Muscle layer of duodenum (tissue), 2 donors: ENCODE measurements around the gene CT45A8.
"Not testable (repeated sequence)": the region's sequence is repeated elsewhere in the genome, so short reads cannot be mapped to it uniquely, and the experiment has no call there.

Experiments used
- H3K27ac ChIP-seq: one replicate; pipeline ENCODE4 v1.7.0; 2013; ENCODE audit warnings: mild to moderate bottlenecking, low read length
- H3K27me3 ChIP-seq: one replicate; pipeline ENCODE4 v1.7.0; 2013; ENCODE audit warnings: low read depth, mild to moderate bottlenecking, control low read depth, low read length
- H3K36me3 ChIP-seq, 2 donors: one replicate each; pipeline ENCODE4 v1.7.0; 2013; ENCODE audit warnings: low read length in 2 of 2, control low read depth in 1 of 2, mild to moderate bottlenecking in 1 of 2; ENCODE audit not compliant: insufficient read depth in 2 of 2, control insufficient read depth in 1 of 2
- H3K4me1 ChIP-seq, 2 donors: one replicate each; pipeline ENCODE4 v1.7.0; 2013; ENCODE audit warnings: low read length in 2 of 2, mild to moderate bottlenecking in 2 of 2, control low read depth in 1 of 2, moderate library complexity in 1 of 2; ENCODE audit not compliant: insufficient read depth in 2 of 2, control insufficient read depth in 1 of 2
- H3K4me3 ChIP-seq, 2 donors: one replicate each; pipeline ENCODE4 v1.7.0; 2013; ENCODE audit warnings: low read length in 2 of 2, low read depth in 1 of 2, mild to moderate bottlenecking in 1 of 2
- H3K9me3 ChIP-seq, 2 donors: one replicate each; pipeline ENCODE4 v1.7.0; 2013; ENCODE audit warnings: low read length in 2 of 2, control low read depth in 1 of 2, mild to moderate bottlenecking in 1 of 2; ENCODE audit not compliant: control insufficient read depth in 1 of 2
- donor health status: healthy.

The CT45A8 gene

GRCh38 chrX:135854438-135854837 is at the start of gene CT45A8:
CT45A8 (minus strand) TSS chrX:135854538; CDS start chrX:135850783, 3,755 bp downstream.
- not testable (repeated sequence) for H3K27ac ChIP-seq, H3K27me3 ChIP-seq, H3K4me3 ChIP-seq, H3K36me3 ChIP-seq, H3K9me3 ChIP-seq, H3K4me1 ChIP-seq

- no peak within 1 kb of the TSS for H3K4me3 ChIP-seq
- H3K4me1 ChIP-seq = no peaks in the 10 kb centered on the region
- H3K27me3 ChIP-seq = no peaks in the 10 kb centered on the region
- no peaks in the 10 kb centered on the region for H3K9me3 ChIP-seq
- H3K36me3 ChIP-seq = no peaks in the 10 kb centered on the region
- H3K27ac ChIP-seq = no peak within 1 kb of the TSS
These were observed 39.0 kb upstream of the CT45A8 start, which contains the start of the genes CT45A10 and SAGE1 for GRCh38 chrX:135893294-135893817. CT45A10 (minus strand) TSS chrX:135893444; CDS start chrX:135885344, 8,100 bp downstream. SAGE1 (plus strand) TSS chrX:135893716; CDS start chrX:135896243, 2,527 bp downstream.

- Histone ChIP-seq H3K4me3 (no peak overlapping the region), H3K27me3 (no peaks in the 10 kb centered on the region)
These were observed 38.4 kb upstream of the CT45A8 start for GRCh38 chrX:135892781-135893180.

GRCh38 chrX:135890087-135890585 is 35.8 kb upstream of the CT45A8 start:
- no peak overlapping the region for H3K27ac ChIP-seq
- no peaks in the 10 kb centered on the region for H3K36me3 ChIP-seq
- no peak overlapping the region for H3K4me3 ChIP-seq
- no peaks in the 10 kb centered on the region for H3K27me3 ChIP-seq
- no peaks in the 10 kb centered on the region for H3K4me1 ChIP-seq
- no peaks in the 10 kb centered on the region for H3K9me3 ChIP-seq

More at GRCh38 chrX:135892781-135893180, 38.4 kb upstream of the CT45A8 start:
- no peaks in the 10 kb centered on the region for H3K36me3 ChIP-seq
- no peaks in the 10 kb centered on the region for H3K9me3 ChIP-seq
- H3K27ac ChIP-seq = no peak overlapping the region
- no peaks in the 10 kb centered on the region for H3K4me1 ChIP-seq

- H3K27me3 ChIP-seq, H3K36me3 ChIP-seq, H3K9me3 ChIP-seq, H3K4me1 ChIP-seq, H3K27ac ChIP-seq, H3K4me3 ChIP-seq: not testable (repeated sequence)
These were observed 34.6 kb upstream of the CT45A8 start for GRCh38 chrX:135888976-135889375.

- not testable (repeated sequence) for H3K9me3 ChIP-seq, H3K4me1 ChIP-seq, H3K4me3 ChIP-seq, H3K27me3 ChIP-seq, H3K36me3 ChIP-seq, H3K27ac ChIP-seq
These were observed 33.9 kb upstream of the CT45A8 start for GRCh38 chrX:135888230-135888629.

GRCh38 chrX:135882741-135883140 is 28.4 kb upstream of the CT45A8 start:
- H3K4me1 ChIP-seq, H3K27me3 ChIP-seq, H3K4me3 ChIP-seq, H3K36me3 ChIP-seq, H3K9me3 ChIP-seq, H3K27ac ChIP-seq: not testable (repeated sequence)

GRCh38 chrX:135871712-135872111 is 17.4 kb upstream of the CT45A8 start, which contains the start of gene CT45A9:
CT45A9 (minus strand) TSS chrX:135871812; CDS start chrX:135868061, 3,751 bp downstream.
- H3K4me1 ChIP-seq, H3K27ac ChIP-seq, H3K4me3 ChIP-seq, H3K36me3 ChIP-seq, H3K9me3 ChIP-seq, H3K27me3 ChIP-seq: not testable (repeated sequence)

GRCh38 chrX:135837180-135837579 is 17.2 kb downstream of the CT45A8 start, which contains the start of gene CT45A7:
CT45A7 (minus strand) TSS chrX:135837280; CDS start chrX:135833533, 3,747 bp downstream.
- not testable (repeated sequence) for H3K4me1 ChIP-seq, H3K4me3 ChIP-seq

GRCh38 chrX:135819912-135820311 is 34.4 kb downstream of the CT45A8 start, which contains the start of gene CT45A2:
CT45A2 (minus strand) TSS chrX:135820012; CDS start chrX:135816265, 3,747 bp downstream.
- not testable (repeated sequence) for H3K27me3 ChIP-seq, H3K27ac ChIP-seq, H3K4me1 ChIP-seq, H3K4me3 ChIP-seq, H3K9me3 ChIP-seq, H3K36me3 ChIP-seq

More at GRCh38 chrX:135837180-135837579, 17.2 kb downstream of the CT45A8 start, which contains the start of gene CT45A7:
- not testable (repeated sequence) for H3K27me3 ChIP-seq, H3K36me3 ChIP-seq, H3K27ac ChIP-seq, H3K9me3 ChIP-seq

- not testable (repeated sequence) for H3K9me3 ChIP-seq, H3K4me3 ChIP-seq, H3K36me3 ChIP-seq, H3K27me3 ChIP-seq, H3K4me1 ChIP-seq, H3K27ac ChIP-seq
These were observed 51.7 kb downstream of the CT45A8 start, which contains the start of gene CT45A6 for GRCh38 chrX:135802687-135803086. CT45A6 (minus strand) TSS chrX:135802787; CDS start chrX:135798993, 3,794 bp downstream.
